ENCODE results near the gene YAE1. TPM values are rescaled to one million over a fixed set of nuclear protein-coding genes. Genes with fewer than 3 reads are reported as not detected.

YAE1 gene
- total RNA-seq, 4 donors from 2014 or later = 10.2 to 16.5 (median 11.7) TPM

- TF ChIP-seq CTCF (IDR thresholded peaks at IDR 0.05; ENCODE audit: low read depth) = no peak
These were observed 48.1 kb downstream of the YAE1 start for GRCh38 chr7:39614299-39614698.

DNA sequence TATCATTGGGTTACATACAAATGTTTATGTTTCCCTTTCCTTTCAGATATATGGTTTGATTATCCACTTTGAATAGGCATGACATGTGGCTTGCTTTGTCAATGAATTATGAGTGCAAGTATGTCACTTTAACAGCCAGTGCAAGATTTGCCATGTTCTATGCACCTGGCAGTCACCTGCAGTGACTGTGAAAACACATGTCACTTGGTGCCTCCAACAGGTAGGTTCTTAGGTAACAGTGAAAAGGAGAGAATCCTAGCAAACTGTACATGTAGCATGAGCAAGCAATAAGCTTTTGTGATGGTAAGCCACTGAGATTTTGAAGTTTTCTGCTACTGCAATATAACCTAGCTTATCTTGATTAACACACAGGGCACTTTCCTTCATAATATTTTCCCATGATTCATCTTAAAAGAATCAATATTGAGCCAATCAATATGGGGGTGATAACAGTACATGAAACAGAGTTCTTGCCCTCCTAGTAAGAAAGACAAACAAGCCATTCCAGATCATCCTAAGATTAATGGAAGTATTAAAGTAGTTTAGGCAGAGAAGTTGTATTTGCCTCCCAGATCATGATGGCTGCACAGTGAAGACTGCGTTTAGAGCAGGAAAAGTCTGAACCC lies 49.3 kb downstream of the YAE1 start:
- no peak for TF ChIP-seq CTCF (IDR thresholded peaks at IDR 0.05; ENCODE audit: low read depth)

DNA sequence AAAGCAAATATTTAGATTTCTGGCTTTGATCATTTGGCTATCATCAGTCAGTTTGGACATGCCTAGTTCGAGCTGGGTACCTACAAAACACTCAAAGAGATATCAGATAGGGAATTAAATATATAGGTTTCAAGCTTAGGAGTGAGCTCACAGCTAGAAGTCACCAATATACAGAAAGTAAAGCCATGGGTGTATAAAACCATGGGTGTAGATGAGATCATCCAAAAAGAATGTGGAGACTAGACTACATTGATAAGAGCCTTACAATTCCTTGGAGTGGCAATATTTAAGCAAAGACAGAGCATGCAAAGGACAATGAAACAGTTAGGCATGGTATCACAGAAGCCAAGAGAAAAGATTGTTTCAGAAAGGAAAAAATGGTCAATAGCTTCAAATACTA lies 49.9 kb downstream of the YAE1 start:
- no peak for TF ChIP-seq CTCF (IDR thresholded peaks at IDR 0.05; ENCODE audit: low read depth)

DNA sequence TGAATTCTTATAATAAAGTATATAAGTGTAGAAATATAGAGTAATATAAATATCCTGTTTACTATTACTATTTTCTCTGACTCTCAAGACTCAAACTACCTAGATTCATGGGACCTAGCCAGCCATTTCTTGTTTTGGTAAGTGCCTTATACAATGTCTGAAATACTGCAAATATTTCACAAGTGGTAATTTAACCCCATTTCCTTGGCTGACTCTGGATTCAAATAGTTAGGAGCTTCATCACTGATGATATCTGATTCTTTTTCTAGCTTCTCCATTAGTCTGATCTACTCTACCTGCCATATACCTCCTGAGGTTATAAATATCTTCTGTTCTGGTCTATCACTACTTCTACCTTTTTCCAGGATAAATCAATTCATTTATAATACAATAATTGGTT lies 50.8 kb downstream of the YAE1 start:
- no peak for TF ChIP-seq CTCF (IDR thresholded peaks at IDR 0.05; ENCODE audit: low read depth)

DNA sequence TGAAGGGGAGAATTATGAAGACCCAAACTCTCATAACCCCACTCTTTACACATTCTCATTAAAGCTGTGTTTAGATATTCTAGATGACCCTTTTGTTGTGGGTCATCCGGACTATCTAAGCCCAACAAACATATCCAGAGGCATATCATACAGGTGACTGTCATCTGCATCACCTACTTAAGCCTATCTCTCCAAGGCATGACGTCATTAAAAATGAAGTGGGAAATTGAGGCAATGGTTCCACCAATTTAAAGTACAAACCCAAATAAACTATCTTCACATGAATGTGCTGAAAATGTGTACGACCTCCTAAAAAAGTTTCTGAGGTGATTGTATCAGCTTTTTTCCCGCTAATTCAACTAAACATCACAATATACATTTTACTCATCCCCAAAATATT lies 52.7 kb downstream of the YAE1 start:
- TF ChIP-seq CTCF (IDR thresholded peaks at IDR 0.05; ENCODE audit: low read depth) = no peak

- TF ChIP-seq CTCF (IDR thresholded peaks at IDR 0.05; ENCODE audit: low read depth) = no peak
These were observed 54.3 kb downstream of the YAE1 start for GRCh38 chr7:39620486-39620885.

DNA sequence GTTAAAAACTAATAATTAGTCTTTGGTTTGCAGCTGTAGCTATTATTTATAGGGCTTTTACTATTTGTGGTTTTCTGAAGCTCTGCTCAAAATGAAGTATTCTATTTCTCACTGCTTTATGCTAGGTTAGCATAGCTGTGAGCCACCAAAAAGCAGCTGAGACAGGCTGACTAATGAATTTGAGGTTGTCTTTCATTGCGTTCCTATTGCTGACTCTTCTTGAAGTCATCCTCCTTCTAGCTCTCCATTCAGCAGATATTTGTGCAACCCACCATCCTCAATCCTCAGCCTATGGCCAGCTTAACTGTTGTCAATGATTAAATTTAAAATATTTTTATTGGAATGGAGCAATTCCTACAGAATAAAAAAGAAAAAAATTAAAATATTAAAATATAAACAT lies 55.1 kb downstream of the YAE1 start:
- TF ChIP-seq CTCF (IDR thresholded peaks at IDR 0.05; ENCODE audit: low read depth) = no peak

Measured in subcutaneous adipose tissue (tissue), 4 donors.